ENCODE measurements around the gene PXN. TPM values are rescaled to one million over a fixed set of nuclear protein-coding genes. Genes with fewer than 3 reads are reported as not detected.
A peak's percentile ranks its signal among the peaks of the same experiment; 100 is the strongest.
"Not testable (repeated sequence)": the region's sequence is repeated elsewhere in the genome, so short reads cannot be mapped to it uniquely, and the experiment has no call there.

Gene PXN
- total RNA-seq, 1 donor from 2014 or later, result 69.8 TPM

GRCh38 chr12:120206228-120206627 lies 59.3 kb downstream of the PXN start:
- DNase-seq, result no peak

DNA sequence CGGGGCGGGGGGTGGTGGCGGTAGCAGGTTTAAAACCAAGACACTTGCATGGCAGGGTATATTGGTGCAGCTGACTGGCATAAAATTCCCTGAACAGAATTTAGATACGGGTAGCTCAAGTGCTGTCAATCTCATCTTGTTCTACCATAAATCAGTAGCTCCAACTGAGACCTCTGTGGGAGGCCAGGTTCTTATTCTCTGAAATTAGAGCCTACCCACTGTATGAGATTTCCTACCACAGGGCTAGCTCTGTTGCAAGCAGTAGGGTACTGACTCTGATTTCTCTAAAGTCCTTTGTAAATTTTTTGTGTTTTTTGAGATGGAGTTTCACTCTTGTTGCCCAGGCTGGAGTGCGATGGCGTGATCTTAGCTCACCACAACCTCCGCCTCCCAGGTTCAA lies 61.4 kb downstream of the PXN start:
- DNase-seq, result no peak

DNA sequence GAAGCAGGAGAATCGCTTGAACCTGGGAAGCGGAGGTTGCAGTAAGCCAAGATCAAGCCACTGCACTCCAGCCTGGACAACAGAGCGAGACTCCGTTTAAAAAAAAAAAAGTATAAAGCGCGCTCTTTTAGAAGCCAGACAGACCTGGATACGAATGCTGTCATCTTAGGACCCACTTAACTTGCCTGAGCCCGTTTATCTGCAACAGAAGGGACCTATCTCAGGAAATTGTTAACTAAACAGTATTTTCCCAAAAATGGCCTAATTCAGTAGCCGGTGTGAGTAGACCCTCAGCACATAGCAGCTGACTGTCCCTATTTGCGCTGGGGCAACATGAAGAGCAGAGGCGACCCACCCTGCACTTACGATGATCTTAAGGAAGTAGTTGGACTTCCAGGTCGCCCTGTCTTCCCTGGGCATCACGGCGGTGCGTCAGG lies 65.1 kb downstream of the PXN start:
- no peak for DNase-seq

GRCh38 chr12:120199595-120200306 lies 65.8 kb downstream of the PXN start:
- peak; percentile 83 for DNase-seq

GRCh38 chr12:120199025-120199424 lies 66.5 kb downstream of the PXN start:
- DNase-seq, result no peak

GRCh38 chr12:120197542-120197887 lies 68.0 kb downstream of the PXN start:
- no peak for DNase-seq

GRCh38 chr12:120196817-120197541 lies 68.6 kb downstream of the PXN start:
- not testable (repeated sequence) for DNase-seq

DNA sequence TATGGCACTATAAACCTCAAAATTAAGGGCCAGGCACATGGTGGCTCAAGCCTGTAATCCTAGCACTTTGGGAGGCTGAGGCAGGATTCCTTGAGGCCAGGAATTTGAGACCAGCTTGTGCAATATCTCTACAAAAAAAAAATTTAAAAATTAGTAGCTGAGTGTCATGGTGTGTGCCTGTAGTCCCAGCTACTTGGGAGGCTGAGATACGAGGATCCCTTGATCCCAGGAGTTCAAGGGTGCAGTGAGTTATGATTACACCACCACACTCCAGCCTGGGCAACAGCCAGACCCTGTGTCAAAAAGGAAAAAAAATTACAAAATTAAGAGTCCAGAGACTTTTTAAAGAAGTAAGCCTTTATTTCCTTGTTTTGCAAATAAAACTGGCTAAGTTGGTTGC lies 69.2 kb downstream of the PXN start:
- DNase-seq, result no peak

DNA sequence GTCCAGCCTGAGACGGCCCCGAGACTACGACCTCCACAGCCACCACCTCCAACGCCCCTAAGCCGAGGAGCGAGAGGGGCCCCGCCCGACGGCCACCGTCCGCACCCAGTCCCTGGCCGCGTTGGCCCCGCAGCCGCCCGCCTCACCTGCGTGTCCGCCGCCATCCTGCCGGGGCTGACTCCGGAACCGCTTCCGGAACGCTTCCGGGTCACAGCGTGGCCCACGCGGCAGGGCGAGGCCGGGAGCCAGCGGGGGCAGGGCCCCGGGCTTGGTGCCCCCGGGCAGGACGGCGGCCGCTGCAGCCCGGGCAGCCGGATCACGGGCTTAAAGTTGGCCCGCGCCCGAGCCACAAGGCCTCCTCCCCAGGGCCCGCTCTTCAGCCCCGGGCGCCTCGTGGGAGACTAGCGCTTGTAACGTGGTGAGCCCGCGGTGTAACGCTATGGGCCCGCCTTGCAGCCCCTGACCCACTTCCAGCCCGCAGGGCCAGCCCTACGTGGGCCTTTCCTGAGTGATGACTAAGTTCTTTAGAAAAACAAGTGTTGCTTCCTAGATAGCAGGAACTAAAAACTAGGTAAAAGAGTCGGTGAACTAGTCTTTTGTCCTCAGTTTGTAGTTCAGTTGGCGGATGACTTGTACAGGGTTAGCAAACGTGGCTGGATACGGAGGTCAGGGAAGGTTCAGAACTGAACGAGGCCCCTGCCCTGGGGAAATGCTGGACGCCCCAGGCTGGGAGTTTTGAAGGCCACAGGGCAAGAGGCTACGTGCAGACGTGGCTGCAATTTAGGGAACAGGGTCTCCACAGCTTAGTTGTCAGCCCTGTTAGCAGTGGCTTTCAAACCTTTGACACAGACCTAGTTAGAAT lies 70.8 kb downstream of the PXN start, which contains the start of gene GCN1:
Gene GCN1 (minus strand): TSS at position 182 of the 862 bp plus-strand sequence. CDS start 18 bp downstream, at position 164.
- peak; percentile 83 for DNase-seq

DNA sequence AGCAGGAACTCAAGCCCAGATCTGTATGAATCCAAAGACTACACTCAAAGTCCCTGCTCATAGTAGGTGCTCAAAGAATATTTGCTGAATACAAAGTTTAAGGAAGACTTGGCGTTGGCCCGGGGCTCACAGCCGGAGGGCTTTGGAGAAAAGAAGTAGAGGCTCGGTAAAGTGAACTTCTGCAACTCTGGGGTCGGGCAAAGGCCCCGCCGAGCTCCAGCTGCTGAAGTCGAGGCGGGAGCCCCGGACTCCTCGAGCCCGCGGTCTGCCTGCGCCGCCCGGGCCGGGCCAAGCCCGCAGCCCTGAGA lies 71.3 kb downstream of the PXN start:
- DNase-seq, result peak; percentile 34

DNA sequence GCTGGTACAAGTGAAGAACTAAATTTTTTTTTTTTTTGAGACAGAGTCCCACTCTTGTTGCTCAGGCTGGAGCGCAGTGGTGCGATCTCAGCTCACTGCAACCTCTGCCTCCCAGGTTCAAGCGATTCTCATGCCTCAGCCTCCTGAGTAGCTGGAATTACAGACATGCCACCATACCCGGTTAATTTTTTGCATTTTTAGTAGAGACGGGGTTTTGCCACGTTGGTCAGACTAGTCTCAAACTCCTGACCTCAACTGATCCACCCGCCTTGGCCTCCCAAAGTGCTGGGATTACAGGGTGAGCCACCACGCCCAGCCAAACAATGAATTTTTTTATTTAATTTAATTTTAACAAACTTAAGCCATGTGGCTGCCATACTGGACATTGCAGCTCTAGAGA lies 72.2 kb downstream of the PXN start:
- not testable (repeated sequence) for DNase-seq

DNA sequence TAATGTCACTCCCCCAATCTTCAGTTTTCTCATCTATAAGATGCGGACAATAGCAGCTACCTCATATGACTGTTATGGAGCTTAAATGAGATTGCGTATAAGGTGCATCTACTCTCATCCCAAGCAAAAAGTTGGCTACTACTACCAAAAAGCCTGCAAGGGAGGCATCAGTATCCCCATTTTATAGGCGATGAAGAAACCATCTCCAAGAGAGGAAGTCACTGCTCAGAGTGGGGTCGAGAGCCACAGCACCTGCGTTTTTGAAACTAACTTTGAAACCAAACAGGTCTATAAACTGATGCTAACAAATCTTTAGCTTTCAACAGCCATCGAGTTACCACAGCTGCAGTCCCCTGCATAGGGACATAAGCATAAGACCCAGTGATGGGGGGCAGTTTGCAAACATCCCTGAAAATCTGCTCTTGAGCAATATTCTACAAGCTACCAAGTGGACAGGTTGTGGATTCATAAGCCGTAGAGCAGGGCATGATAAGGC lies 74.5 kb downstream of the PXN start:
- DNase-seq, result no peak

DNA sequence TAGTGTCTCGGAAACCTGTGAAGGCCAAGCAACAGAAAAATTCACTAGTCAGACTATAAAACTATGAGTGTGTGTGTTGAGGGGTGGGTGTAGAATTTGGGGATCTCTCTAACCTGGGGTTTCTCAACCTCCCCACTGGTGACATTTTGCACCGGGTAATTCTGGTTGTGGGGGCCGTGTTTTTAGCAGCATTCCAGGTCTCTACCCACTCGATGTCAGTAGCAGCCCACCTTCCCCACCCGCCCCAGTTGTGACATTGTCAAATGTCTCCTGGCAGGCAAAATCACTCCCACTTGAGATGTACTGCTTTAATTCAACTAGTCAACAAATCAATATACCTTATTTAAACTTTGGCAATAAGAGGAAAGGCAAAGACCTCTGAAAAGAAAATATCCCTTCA lies 75.1 kb downstream of the PXN start:
- DNase-seq, result no peak

DNA sequence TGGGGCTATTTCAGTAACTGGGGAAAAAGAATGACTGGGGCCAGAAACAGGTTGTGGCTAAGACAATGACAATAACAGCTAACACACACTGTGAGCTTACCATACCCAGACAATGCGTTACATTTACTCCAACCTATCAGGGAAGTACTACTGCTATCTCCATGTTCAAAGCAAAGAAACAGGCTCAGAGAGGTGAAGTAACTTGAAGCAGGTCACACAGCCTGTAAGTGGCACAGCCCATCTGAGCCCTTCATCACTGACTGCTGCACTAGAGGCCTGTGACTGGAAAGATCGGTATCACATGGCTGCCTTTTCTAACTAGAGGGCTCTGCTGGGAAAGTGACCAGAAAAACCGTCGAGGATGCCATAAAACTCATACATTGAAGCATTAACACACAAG lies 78.9 kb downstream of the PXN start:
- no peak for DNase-seq

- DNase-seq, result no peak
These were observed 82.3 kb downstream of the PXN start for GRCh38 chr12:120183211-120183631.

DNA sequence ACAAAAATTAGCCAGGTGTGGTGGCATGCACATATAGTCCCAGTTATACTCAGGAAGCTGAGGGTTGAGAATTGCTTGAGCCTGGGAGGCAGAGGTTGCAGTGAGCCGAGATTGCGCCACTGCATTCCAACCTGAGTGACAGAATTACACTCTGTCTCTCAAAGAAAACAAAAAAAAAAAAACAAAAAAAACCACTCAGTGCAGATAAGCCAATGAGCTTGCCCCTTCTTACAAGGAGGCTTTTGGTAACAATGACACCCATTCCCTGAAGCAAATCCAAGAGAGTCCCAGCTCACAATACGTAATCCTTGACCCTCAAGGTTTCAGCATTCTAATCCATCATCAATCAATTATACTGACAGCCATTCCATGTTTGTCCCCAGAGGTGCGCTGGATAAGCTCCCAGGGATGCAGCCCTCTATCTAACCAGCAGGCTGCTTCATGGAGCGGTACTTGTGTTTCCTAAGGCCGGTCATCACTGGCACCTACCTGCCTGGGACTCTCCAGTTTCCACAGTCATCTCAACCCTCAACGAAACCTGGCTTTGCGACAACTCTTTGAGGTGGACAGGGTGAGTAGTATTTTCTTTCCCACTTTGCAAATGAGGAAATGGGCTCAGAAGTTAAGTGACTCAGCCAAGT lies 83.4 kb downstream of the PXN start:
- no peak for DNase-seq

DNA sequence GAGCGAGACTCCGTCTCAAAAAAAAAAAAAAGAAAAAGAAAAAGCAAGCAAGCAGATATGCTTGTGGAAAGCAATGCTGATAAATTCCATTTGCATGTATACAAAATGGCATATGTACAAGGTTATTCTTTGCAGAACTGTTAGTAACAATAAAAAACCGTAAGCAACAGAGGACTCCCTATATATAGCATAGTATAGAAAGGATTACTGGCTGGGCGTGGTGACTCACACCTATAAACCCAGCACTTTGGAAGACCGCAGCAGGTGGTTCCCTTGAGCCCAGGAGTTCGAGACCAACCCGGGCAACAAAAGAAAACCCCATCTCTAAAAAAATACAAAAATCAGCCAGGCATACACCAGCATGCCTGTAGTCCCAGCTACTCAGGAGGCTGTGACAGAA lies 84.6 kb downstream of the PXN start:
- no peak for DNase-seq

GRCh38 chr12:120175537-120175936 lies 90.0 kb downstream of the PXN start:
- no peak for DNase-seq

DNA sequence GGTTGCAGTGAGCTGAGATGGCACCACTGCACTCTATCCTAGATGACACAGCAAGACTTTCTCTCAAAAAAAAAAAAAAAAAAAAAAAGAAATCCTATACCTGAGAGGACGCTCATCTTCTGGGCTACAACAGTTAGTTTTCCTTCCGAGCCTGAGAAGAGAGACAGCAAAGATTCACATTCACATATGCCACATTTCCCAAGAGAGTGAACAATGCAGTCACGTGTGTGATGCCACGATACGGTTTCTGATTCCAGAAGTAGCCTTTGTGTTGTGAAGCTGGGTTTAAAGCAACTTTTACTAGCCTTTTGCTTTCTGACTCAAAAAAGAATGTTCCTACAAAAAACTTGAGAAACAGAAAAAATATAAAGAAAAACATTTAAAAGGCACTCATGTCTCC lies 90.5 kb downstream of the PXN start:
- DNase-seq, result no peak

DNA sequence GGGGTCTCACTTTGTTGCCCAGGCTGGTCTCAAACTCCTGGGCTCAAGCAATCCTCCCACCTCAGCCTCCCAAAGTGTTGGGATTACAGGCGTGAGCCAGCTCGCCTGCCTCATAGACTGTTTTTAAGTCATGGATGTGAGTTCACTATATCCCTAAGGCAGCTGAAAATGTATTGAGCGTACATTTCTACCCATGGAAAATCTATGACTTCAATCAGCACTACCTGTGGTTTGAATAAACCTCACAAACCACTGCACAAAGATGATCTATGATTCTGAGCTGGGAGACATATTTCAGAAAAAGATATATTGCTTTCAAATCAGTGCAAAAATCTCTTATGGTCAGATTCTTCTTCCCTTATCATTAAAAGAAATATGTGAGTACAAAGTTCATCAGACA lies 93.5 kb downstream of the PXN start:
- no peak for DNase-seq

GRCh38 chr12:120170631-120171030 lies 94.9 kb downstream of the PXN start:
- DNase-seq, result no peak

- DNase-seq, result no peak
These were observed 95.6 kb downstream of the PXN start for GRCh38 chr12:120169946-120170345.

DNA sequence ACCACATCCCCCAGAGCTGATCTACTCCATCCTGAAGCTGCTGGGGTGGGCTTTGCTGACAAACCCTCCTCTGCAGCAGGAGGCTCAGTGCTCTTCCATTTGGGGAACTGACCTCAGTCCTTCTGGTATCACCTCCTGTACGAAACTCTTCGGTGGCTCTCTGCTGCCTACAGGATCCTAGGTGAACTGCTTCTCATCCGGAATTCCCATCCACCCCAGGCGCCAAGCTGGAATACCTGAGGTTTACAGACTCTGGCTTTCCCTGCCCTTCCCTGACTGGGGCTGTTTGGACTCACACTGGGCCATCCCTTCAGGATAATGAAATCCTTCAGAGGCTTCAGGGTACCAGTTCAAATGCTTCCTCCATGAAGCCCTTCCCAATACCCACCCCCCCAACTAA lies 97.2 kb downstream of the PXN start:
- peak; percentile 14 for DNase-seq
